Fibroblast of lung (primary cell): ENCODE measurements around the gene TMPRSS13. TPM values are rescaled to one million over a fixed set of nuclear protein-coding genes. Genes with fewer than 3 reads are reported as not detected.

Source experiments
- DNase-seq, 2 donors: peaks; one replicate each; pipeline versions ENCODE4 v3.0.0 to v3.0.0-alpha.2; 2010; ENCODE audit warnings: low read depth in 2 of 2
- H2AFZ ChIP-seq: 2 replicates; pipeline ENCODE4 v1.5.1; 2012; ENCODE audit warnings: low read length, control low read depth, inconsistent platforms
- H3K27ac ChIP-seq: 2 replicates; pipeline ENCODE4 v1.5.1; 2011; ENCODE audit warnings: low read length, control low read depth; ENCODE audit not compliant: insufficient read depth
- H3K27me3 ChIP-seq: 2 replicates; pipeline ENCODE4 v1.5.1; 2011; ENCODE audit warnings: mild to moderate bottlenecking, low read length; ENCODE audit not compliant: control insufficient read depth, insufficient read depth
- H3K36me3 ChIP-seq: 2 replicates; pipeline ENCODE4 v1.5.1; 2011; ENCODE audit warnings: low read length; ENCODE audit not compliant: control insufficient read depth, insufficient read depth
- H3K4me1 ChIP-seq: 2 replicates; pipeline ENCODE4 v1.5.1; 2011; ENCODE audit warnings: low read length; ENCODE audit not compliant: control insufficient read depth, insufficient read depth; ENCODE audit errors: extremely low read depth
- H3K4me2 ChIP-seq: 2 replicates; pipeline ENCODE4 v1.5.1; 2011; ENCODE audit warnings: low read length, control low read depth; ENCODE audit not compliant: insufficient read depth; ENCODE audit errors: extremely low read depth
- H3K4me3 ChIP-seq, 4 experiments: fragments of 200-600 bp in 1 of 4; sonication (generic) in 1 of 4; replicated peaks in 1 of 4; 2 replicates each; pipeline ENCODE4 v1.5.1; 2011 to 2016; ENCODE audit warnings: low read length in 4 of 4, low read depth in 3 of 4, mild to moderate bottlenecking in 3 of 4, control low read depth in 2 of 4, inconsistent platforms in 1 of 4, mixed read lengths in 1 of 4; ENCODE audit not compliant: insufficient read depth in 1 of 4; ENCODE audit errors: control extremely low read depth in 1 of 4
- H3K79me2 ChIP-seq: 2 replicates; pipeline ENCODE4 v1.5.1; 2012; ENCODE audit warnings: mild to moderate bottlenecking, low read length, inconsistent platforms; ENCODE audit not compliant: control insufficient read depth, insufficient read depth
- H3K9ac ChIP-seq: 2 replicates; pipeline ENCODE4 v1.5.1; 2011; ENCODE audit warnings: mild to moderate bottlenecking, low read length, control low read depth; ENCODE audit not compliant: insufficient read depth
- H3K9me3 ChIP-seq: 2 replicates; pipeline ENCODE4 v1.5.1; 2012; ENCODE audit warnings: low read depth, low read length; ENCODE audit not compliant: control insufficient read depth, insufficient read depth
- H4K20me1 ChIP-seq: 2 replicates; pipeline ENCODE4 v1.5.1; 2011; ENCODE audit warnings: low read length; ENCODE audit not compliant: control insufficient read depth, insufficient read depth; ENCODE audit errors: extremely low read depth
- EZH2 ChIP-seq: IDR thresholded peaks from 2 replicates; pipeline ENCODE4 v1.5.1; 2012; ENCODE audit warnings: low read length, control low read depth, mild to moderate bottlenecking; ENCODE audit errors: missing control alignments
- polyA plus RNA-seq, 2 donors: library from polyadenylated mRNA; depleted of rRNA in 1 of 2; stranded (reverse) in 1 of 2; unstranded in 1 of 2; fragments of >200 nt; gene quantifications; 2 replicates each; pipeline ENCODE4 v1.2.1, GENCODE V29; 2011 to 2012; ENCODE audit warnings: missing spikeins in 1 of 2
- total RNA-seq: library from RNA; depleted of rRNA; stranded (reverse); fragments of >200 nt; gene quantifications from 2 replicates; pipeline ENCODE4 v1.2.1, GENCODE V29; 2014
- TF ChIP-seq, protein P1 (sequence below), 2 donors: IDR thresholded peaks in 1 of 2; conservative IDR thresholded peaks in 1 of 2; 1 replicate in 1 of 2; 2 replicates in 1 of 2; pipeline ENCODE4 v1.5.1; 2011 to 2012; ENCODE audit warnings: low read length in 2 of 2, control low read depth in 1 of 2, inconsistent platforms in 1 of 2, low read depth in 1 of 2, mild to moderate bottlenecking in 1 of 2

The TMPRSS13 gene
- total and polyA plus RNA-seq, 2 donors (not counting 1 experiment from before 2014, with no cell fraction given) = not detected

DNA sequence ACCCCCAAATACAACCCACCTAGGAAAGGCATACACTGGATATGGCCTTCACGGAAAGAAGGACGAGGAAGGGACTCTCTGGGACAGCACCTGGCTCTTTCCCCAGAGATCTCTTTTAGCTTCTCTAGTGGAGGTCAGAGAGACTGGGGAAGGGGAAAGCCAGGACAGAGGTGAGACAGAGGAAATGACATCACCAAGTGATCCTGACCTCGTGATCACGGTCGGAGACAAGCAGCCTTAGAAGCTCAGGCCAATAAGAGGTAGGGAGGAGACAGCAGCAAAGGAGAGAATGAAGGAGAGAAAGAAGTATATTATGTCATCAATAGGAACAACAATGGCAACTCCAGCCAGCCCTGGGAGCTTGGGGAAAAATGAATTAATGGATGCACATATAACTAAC, 15.4 kb upstream of the TMPRSS13 start:
- Histone ChIP-seq H3K9ac (no peak overlapping the region), H2AFZ (no peak overlapping the region), H3K4me3 (no peak overlapping the region), H3K79me2 (no peaks in the 10 kb centered on the region), H3K9me3 (no peaks in the 10 kb centered on the region), H3K27ac (no peak overlapping the region), H3K4me2 (no peak overlapping the region), H4K20me1 (no peaks in the 10 kb centered on the region), H3K27me3 (no peaks in the 10 kb centered on the region), H3K4me1 (no peaks in the 10 kb centered on the region), H3K36me3 (no peaks in the 10 kb centered on the region)
- TF ChIP-seq, protein P1, sequence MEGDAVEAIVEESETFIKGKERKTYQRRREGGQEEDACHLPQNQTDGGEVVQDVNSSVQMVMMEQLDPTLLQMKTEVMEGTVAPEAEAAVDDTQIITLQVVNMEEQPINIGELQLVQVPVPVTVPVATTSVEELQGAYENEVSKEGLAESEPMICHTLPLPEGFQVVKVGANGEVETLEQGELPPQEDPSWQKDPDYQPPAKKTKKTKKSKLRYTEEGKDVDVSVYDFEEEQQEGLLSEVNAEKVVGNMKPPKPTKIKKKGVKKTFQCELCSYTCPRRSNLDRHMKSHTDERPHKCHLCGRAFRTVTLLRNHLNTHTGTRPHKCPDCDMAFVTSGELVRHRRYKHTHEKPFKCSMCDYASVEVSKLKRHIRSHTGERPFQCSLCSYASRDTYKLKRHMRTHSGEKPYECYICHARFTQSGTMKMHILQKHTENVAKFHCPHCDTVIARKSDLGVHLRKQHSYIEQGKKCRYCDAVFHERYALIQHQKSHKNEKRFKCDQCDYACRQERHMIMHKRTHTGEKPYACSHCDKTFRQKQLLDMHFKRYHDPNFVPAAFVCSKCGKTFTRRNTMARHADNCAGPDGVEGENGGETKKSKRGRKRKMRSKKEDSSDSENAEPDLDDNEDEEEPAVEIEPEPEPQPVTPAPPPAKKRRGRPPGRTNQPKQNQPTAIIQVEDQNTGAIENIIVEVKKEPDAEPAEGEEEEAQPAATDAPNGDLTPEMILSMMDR (conservative IDR thresholded peaks at IDR 0.05 in 1 of 2, IDR thresholded peaks at IDR 0.05 in 1 of 2; ENCODE audit: low read depth in 1 of 2, low read length in 2 of 2) = no peak
- no peak for TF ChIP-seq EZH2
- no peak for DNase-seq

DNA sequence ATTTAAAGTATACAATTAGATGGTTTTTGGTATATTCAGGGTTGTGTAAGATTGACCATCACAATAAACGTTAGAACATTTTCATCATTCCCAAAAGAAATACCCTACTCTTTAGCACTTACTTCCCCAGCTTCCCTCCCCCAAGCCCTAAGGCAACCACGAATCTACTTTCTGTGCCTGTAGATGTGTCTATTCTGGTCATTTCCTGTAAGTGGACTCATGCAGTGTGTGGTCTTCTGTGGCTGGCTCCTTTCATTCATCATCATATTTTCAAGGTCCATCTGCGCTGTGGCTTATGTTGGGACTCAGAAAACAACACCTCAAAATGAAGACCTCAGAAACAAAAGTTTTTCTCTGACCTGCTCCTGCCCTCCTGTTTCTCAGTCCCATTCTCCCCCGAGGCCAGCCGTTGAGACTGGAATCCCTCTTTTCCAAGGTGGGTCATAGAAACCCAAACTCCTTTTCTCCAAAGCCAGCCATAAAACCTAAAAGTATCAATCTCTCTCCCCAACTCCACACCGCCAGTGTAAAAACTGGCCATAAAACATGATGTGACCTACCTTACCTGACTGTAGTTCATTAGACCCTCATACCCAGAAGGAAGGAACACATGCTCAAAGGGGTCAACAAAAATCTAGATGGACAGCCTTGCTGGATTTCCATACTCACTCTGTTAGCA, 12.9 kb upstream of the TMPRSS13 start:
- H3K79me2 ChIP-seq = no peaks in the 10 kb centered on the region
- TF ChIP-seq EZH2 = no peak
- TF ChIP-seq, protein P1 (conservative IDR thresholded peaks at IDR 0.05 in 1 of 2, IDR thresholded peaks at IDR 0.05 in 1 of 2; ENCODE audit: low read depth in 1 of 2, low read length in 2 of 2) = no peak
- H2AFZ ChIP-seq = no peak overlapping the region
- H3K4me3 ChIP-seq = no peak overlapping the region
- no peaks in the 10 kb centered on the region for H3K9me3 ChIP-seq
- H3K4me2 ChIP-seq = no peak overlapping the region
- H3K27ac ChIP-seq = no peak overlapping the region
- no peak overlapping the region for H3K9ac ChIP-seq
- H3K4me1 ChIP-seq = no peaks in the 10 kb centered on the region
- H3K27me3 ChIP-seq = no peaks in the 10 kb centered on the region
- no peaks in the 10 kb centered on the region for H3K36me3 ChIP-seq
- H4K20me1 ChIP-seq = no peaks in the 10 kb centered on the region
- DNase-seq = peak in 1 of 2 donors; percentile 7

DNA sequence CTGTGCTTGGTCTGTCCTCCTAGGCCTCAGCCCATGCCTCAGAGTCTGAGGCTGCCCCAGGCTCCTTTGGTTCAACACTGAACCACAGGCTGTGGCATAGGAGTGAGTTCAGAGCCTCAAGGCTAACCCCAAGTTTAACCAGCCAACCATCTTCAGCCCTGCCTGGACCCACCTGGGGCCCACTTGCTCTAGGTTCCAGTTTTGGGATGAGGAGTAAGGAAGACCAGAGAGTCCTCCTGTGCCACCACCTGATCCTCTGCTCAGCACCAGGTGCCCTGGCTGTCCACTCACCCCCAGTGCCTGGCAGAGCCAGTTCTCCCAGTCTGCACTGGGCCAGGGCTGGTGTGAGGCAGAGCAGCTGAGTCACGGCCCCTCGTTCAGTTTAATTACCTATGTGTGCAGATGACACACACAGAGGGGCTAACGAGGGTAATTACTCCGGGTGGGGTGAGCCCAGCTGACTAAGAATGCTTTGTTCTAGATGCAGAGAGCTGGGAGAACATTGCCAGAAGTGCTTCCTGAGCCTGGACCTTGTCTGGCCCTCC, 12.0 kb upstream of the TMPRSS13 start:
- no peaks in the 10 kb centered on the region for H3K9me3 ChIP-seq
- H3K27me3 ChIP-seq = no peaks in the 10 kb centered on the region
- H3K79me2 ChIP-seq = no peaks in the 10 kb centered on the region
- H3K4me1 ChIP-seq = no peaks in the 10 kb centered on the region
- H2AFZ ChIP-seq = no peak overlapping the region
- H3K27ac ChIP-seq = no peak overlapping the region
- no peaks in the 10 kb centered on the region for H4K20me1 ChIP-seq
- DNase-seq = no peak
- TF ChIP-seq, protein P1 (conservative IDR thresholded peaks at IDR 0.05 in 1 of 2, IDR thresholded peaks at IDR 0.05 in 1 of 2; ENCODE audit: low read depth in 1 of 2, low read length in 2 of 2) = no peak
- TF ChIP-seq EZH2 = no peak
- H3K36me3 ChIP-seq = no peaks in the 10 kb centered on the region
- no peak overlapping the region for H3K9ac ChIP-seq
- H3K4me2 ChIP-seq = no peak overlapping the region
- no peak overlapping the region for H3K4me3 ChIP-seq
